Measurements from ENCODE around the gene STAM.

GRCh38 chr10:17731331-17732020 is 87.5 kb downstream of the STAM start:
- TF ChIP-seq ZHX1 (conservative IDR thresholded peaks at IDR 0.05; ENCODE audit: low read length), result no peak
- TF ChIP-seq MED1 (CRISPR knock-in tag; IDR thresholded peaks at IDR 0.05; ENCODE audit: borderline replicate concordance), result no peak
- TF ChIP-seq CTCF (IDR thresholded peaks at IDR 0.05 in 2 of 3, conservative IDR thresholded peaks at IDR 0.05 in 1 of 3; ENCODE audit: insufficient read depth in 2 of 3, low read depth in 1 of 3, low read length in 3 of 3), result no peak
- no peak for TF ChIP-seq SIN3A (IDR thresholded peaks at IDR 0.05; ENCODE audit: borderline replicate concordance in 2 of 2, control insufficient read depth in 1 of 2, low read depth in 2 of 2, low read length in 2 of 2)
- no peak for TF ChIP-seq ETV5 (CRISPR knock-in tag; IDR thresholded peaks at IDR 0.05; ENCODE audit: low read depth)
- no peak for TF ChIP-seq SRSF9 (IDR thresholded peaks at IDR 0.05; ENCODE audit: borderline replicate concordance, low read depth, low read length)
- no peak for TF ChIP-seq EP300 (IDR thresholded peaks at IDR 0.05; ENCODE audit: low read length)
- TF ChIP-seq ESRRA (IDR thresholded peaks at IDR 0.05; ENCODE audit: borderline replicate concordance, low read depth), result no peak
- TF ChIP-seq ERF (CRISPR knock-in tag; IDR thresholded peaks at IDR 0.05), result no peak
- no peak for TF ChIP-seq PRMT5 (CRISPR knock-in tag; IDR thresholded peaks at IDR 0.05)
